Liver (tissue), 9 donors: ENCODE measurements around the gene COL4A1. TPM values are rescaled to one million over a fixed set of nuclear protein-coding genes. Genes with fewer than 3 reads are reported as not detected.

Experiments
- DNase-seq: peaks from one replicate; pipeline ENCODE4 v3.0.0-alpha.2; 2017; ENCODE audit warnings: low spot score
- H3K27ac ChIP-seq, 2 donors: one replicate each; pipeline ENCODE4 v1.7.0; 2013; ENCODE audit warnings: inconsistent platforms in 2 of 2, low read length in 2 of 2, control low read depth in 1 of 2, low read depth in 1 of 2, mild to moderate bottlenecking in 1 of 2
- H3K27me3 ChIP-seq, 4 donors: one replicate each; pipeline versions ENCODE4 v1.6.1 to v1.7.0; 2013; ENCODE audit warnings: low read length in 3 of 4, inconsistent platforms in 1 of 4, mild to moderate bottlenecking in 1 of 4, moderate library complexity in 1 of 4; ENCODE audit not compliant: control insufficient read depth in 4 of 4, insufficient read depth in 4 of 4
- H3K36me3 ChIP-seq, 4 donors: one replicate each; pipeline versions ENCODE4 v1.6.1 to v1.7.0; 2013; ENCODE audit warnings: low read length in 3 of 4, mild to moderate bottlenecking in 3 of 4, low read depth in 1 of 4, moderate library complexity in 1 of 4; ENCODE audit not compliant: control insufficient read depth in 4 of 4, insufficient read depth in 3 of 4
- H3K4me1 ChIP-seq, 4 donors: one replicate each; pipeline versions ENCODE4 v1.6.1 to v1.7.0; 2013; ENCODE audit warnings: low read length in 3 of 4, mild to moderate bottlenecking in 3 of 4, moderate library complexity in 1 of 4; ENCODE audit not compliant: control insufficient read depth in 4 of 4, insufficient read depth in 4 of 4
- H3K4me3 ChIP-seq, 3 donors: one replicate each; pipeline versions ENCODE4 v1.6.1 to v1.7.0; 2013; ENCODE audit warnings: low read length in 3 of 3, control low read depth in 1 of 3, low read depth in 1 of 3, mild to moderate bottlenecking in 1 of 3
- H3K9ac ChIP-seq, 2 donors: one replicate each; pipeline ENCODE4 v1.7.0; 2013; ENCODE audit warnings: low read length in 2 of 2, mild to moderate bottlenecking in 2 of 2, moderate library complexity in 2 of 2, control low read depth in 1 of 2, low read depth in 1 of 2
- H3K9me3 ChIP-seq, 4 donors: one replicate each; pipeline versions ENCODE4 v1.6.1 to v1.7.0; 2013; ENCODE audit warnings: low read length in 3 of 4; ENCODE audit not compliant: control insufficient read depth in 4 of 4
- EGR1 ChIP-seq, 2 donors: IDR thresholded peaks; 2 replicates each; pipeline ENCODE4 v1.6.1; 2016 to 2018; ENCODE audit warnings: antibody characterized with exemption in 2 of 2, low read depth in 2 of 2
- FOXA1 ChIP-seq: IDR thresholded peaks from 2 replicates; pipeline ENCODE4 v1.6.1; 2016; ENCODE audit warnings: antibody characterized with exemption
- FOXA2 ChIP-seq: IDR thresholded peaks from 2 replicates; pipeline ENCODE4 v1.6.1; 2016; ENCODE audit warnings: antibody characterized with exemption
- GABPA ChIP-seq, 2 donors: IDR thresholded peaks in 1 of 2; conservative IDR thresholded peaks in 1 of 2; 2 replicates each; pipeline ENCODE4 v1.6.1; 2016; ENCODE audit warnings: antibody characterized with exemption in 2 of 2, mild to moderate bottlenecking in 1 of 2, moderate library complexity in 1 of 2
- HNF4A ChIP-seq, 2 donors: conservative IDR thresholded peaks; 2 replicates each; pipeline ENCODE4 v1.6.1; 2016; ENCODE audit warnings: antibody characterized with exemption in 2 of 2, mild to moderate bottlenecking in 2 of 2
- HNF4G ChIP-seq: IDR thresholded peaks from 2 replicates; pipeline ENCODE4 v1.6.1; 2016; ENCODE audit warnings: antibody characterized with exemption
- JUND ChIP-seq, 2 donors: IDR thresholded peaks; 2 replicates each; pipeline ENCODE4 v1.6.1; 2016; ENCODE audit warnings: antibody characterized with exemption in 2 of 2
- NR2F2 ChIP-seq: IDR thresholded peaks from 2 replicates; pipeline ENCODE4 v1.6.1; 2016; ENCODE audit warnings: antibody characterized with exemption
- RAD21 ChIP-seq, 2 donors: IDR thresholded peaks; 2 replicates each; pipeline ENCODE4 v1.6.1; 2016; ENCODE audit warnings: antibody characterized with exemption in 2 of 2, mild to moderate bottlenecking in 2 of 2
- RXRA ChIP-seq, 2 donors: IDR thresholded peaks; 2 replicates each; pipeline ENCODE4 v1.6.1; 2017 to 2018; ENCODE audit warnings: antibody characterized with exemption in 2 of 2, mild to moderate bottlenecking in 1 of 2
- SP1 ChIP-seq: IDR thresholded peaks from 2 replicates; pipeline ENCODE4 v1.6.1; 2018; ENCODE audit warnings: antibody characterized with exemption, mild to moderate bottlenecking
- TAF1 ChIP-seq: conservative IDR thresholded peaks from 2 replicates; pipeline ENCODE4 v1.6.1; 2016; ENCODE audit warnings: antibody characterized with exemption, mild to moderate bottlenecking
- WGBS: extraction: QIAGEN DNeasy Blood & Tissue Kit; methylation state at CpG from one replicate; pipeline ENCODE4 v1.1.7; 2013; 5-methylcytosine and 5-hydroxymethylcytosine counted together
- polyA plus RNA-seq, 2 donors: library from polyadenylated mRNA; stranded (reverse) in 1 of 2; unstranded in 1 of 2; fragments of 200-250 nt in 1 of 2; fragments of >200 nt in 1 of 2; fragmentation: Nextera tagmentation in 1 of 2; extraction: Ambion mirVana in 1 of 2; gene quantifications; one replicate each; pipeline versions ENCODE4 v1.2.1 to v1.2.3, GENCODE V29; 2013 to 2015
- total RNA-seq, 2 donors: library from RNA; depleted of rRNA; stranded (reverse); fragments of >200 nt; gene quantifications; one replicate each; pipeline ENCODE4 v1.2.3, GENCODE V29; 2014
- TF ChIP-seq, protein P1 (sequence below): IDR thresholded peaks from 2 replicates; pipeline ENCODE4 v1.6.1; 2016; ENCODE audit warnings: antibody characterized with exemption
- TF ChIP-seq, protein P2 (sequence below): IDR thresholded peaks from 2 replicates; pipeline ENCODE4 v1.6.1; 2016; ENCODE audit warnings: antibody characterized with exemption
- TF ChIP-seq, protein P3 (sequence below): fragments of 150-350 bp; IDR thresholded peaks from 2 replicates; pipeline ENCODE4 v1.5.1; 2017; ENCODE audit warnings: improper control_type of control experiment, low read depth, low read length; ENCODE audit not compliant: missing input control
- TF ChIP-seq, protein P4 (sequence below): IDR thresholded peaks from 2 replicates; pipeline ENCODE4 v1.6.1; 2016; ENCODE audit warnings: antibody characterized with exemption
- TF ChIP-seq, protein P5 (sequence below): IDR thresholded peaks from 2 replicates; pipeline ENCODE4 v1.6.1; 2016; ENCODE audit warnings: antibody characterized with exemption, mild to moderate bottlenecking
- donor health status: healthy.
- donor health status: healthy.
- donor health status: healthy.
- donor health status: healthy.
- donor health status: healthy.

Gene COL4A1
- total and polyA plus RNA-seq, 4 donors: 5.0 to 68.5 (median 37.9) TPM

DNA sequence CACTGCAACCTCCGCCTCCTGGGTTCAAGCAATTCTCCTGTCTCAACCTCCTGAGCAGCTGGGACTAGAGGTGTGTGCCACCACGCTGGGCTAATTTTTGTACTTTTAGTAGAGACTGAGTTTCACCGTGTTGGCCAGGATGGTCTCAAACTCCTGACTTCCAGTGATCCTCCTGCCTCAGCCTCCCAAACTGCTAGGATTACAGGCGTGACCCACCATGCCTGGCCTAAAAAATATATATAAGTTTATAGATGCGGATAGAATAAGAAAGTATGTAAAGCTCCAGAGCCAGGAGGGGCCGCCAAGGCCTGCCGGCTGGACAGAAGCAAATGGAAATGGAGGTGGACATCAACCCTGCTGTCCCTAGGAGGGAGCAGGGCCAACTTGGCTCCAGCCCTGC is 66.0 kb downstream of the COL4A1 start (continued):
- TF ChIP-seq JUND (IDR thresholded peaks at IDR 0.05): no peak
- TF ChIP-seq HNF4G: no peak

DNA sequence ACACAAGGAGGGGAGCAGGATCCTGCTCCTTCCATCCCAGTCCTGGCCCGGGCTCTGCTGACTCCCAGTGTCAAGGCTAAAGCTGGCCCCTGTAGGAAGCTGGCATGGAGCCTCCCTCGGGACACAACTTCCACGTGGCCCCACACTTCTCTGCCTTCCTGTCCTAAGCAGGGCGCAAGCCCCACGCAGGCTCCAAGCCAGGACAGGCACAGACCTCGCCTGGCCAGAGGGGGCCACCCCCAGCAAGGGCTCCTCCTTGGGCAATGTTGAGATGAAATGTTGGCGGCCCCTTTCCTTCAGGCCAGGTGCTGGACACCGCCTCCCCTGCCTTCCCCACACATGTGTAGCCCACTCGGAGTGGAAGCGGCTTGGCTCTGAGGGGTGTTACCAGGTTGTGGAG is 66.6 kb downstream of the COL4A1 start:
- H3K4me1 ChIP-seq: no peaks in the 10 kb centered on the region
- no peaks in the 10 kb centered on the region for H3K36me3 ChIP-seq
- no peaks in the 10 kb centered on the region for H3K27me3 ChIP-seq
- no peak overlapping the region for H3K27ac ChIP-seq
- 82% methylated on average over 10 of the region's 10 CpGs for WGBS
- H3K9ac ChIP-seq: no peak overlapping the region
- H3K4me3 ChIP-seq: no peak overlapping the region
- no peak for DNase-seq
- TF ChIP-seq HNF4A (conservative IDR thresholded peaks at IDR 0.05) (no peak), RAD21 (IDR thresholded peaks at IDR 0.05) (no peak), TAF1 (no peak)
- TF ChIP-seq, protein P1, sequence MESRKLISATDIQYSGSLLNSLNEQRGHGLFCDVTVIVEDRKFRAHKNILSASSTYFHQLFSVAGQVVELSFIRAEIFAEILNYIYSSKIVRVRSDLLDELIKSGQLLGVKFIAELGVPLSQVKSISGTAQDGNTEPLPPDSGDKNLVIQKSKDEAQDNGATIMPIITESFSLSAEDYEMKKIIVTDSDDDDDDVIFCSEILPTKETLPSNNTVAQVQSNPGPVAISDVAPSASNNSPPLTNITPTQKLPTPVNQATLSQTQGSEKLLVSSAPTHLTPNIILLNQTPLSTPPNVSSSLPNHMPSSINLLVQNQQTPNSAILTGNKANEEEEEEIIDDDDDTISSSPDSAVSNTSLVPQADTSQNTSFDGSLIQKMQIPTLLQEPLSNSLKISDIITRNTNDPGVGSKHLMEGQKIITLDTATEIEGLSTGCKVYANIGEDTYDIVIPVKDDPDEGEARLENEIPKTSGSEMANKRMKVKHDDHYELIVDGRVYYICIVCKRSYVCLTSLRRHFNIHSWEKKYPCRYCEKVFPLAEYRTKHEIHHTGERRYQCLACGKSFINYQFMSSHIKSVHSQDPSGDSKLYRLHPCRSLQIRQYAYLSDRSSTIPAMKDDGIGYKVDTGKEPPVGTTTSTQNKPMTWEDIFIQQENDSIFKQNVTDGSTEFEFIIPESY: no peak
- no peaks in the 10 kb centered on the region for H3K9me3 ChIP-seq

DNA sequence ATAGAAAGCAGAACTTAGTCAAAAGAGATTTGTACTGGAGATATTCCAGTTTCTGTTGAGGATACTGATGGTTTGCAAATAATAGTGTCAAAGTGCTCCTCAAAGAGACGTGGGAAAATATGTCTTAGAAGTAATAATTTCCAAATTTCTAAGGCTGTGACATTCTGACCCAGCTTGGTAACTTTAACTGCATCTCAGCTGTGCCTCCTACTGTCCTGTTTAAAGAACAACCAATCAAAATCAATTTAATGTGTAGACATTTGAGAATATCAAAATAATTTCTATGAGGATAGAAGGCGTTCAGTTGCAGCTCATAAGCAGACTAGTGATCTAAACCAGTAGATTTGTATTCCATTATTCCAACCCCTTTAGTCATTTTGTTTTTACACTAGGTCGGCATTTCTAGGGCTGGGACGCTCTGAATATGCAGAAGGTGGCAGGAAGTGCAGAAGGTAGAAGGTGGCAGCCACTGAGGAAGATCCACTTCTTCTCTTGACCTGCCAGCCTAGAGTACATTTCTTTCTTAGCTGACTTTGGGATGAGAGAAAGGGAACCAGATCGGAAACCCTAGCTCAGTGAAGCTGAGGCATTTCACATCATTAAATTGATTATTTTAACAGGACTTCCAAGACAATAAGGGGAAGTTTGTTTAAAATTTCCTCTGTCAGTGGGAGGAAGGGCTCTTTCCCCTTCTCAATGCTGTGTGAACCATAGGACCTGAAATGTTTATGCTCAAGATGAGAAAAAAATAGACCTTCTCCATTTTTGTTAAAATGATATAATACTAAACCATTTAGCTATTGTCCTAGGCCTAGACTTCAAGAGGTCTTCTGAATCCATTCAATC is 67.5 kb downstream of the COL4A1 start:
- H3K9me3 ChIP-seq: no peaks in the 10 kb centered on the region
- no peaks in the 10 kb centered on the region for H3K4me1 ChIP-seq
- no peak overlapping the region for H3K4me3 ChIP-seq
- H3K27me3 ChIP-seq: no peaks in the 10 kb centered on the region
- peak overlapping the region in 1 of 2 donors; percentile 6 for H3K27ac ChIP-seq
- DNase-seq: no peak
- TF ChIP-seq SP1: no peak
- no peak for TF ChIP-seq FOXA1
- TF ChIP-seq NR2F2: no peak
- TF ChIP-seq, protein P2, sequence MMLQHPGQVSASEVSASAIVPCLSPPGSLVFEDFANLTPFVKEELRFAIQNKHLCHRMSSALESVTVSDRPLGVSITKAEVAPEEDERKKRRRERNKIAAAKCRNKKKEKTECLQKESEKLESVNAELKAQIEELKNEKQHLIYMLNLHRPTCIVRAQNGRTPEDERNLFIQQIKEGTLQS: no peak
- TF ChIP-seq RAD21 (IDR thresholded peaks at IDR 0.05): no peak
- WGBS: 60% methylated on average over 5 of the region's 5 CpGs
- no peaks in the 10 kb centered on the region for H3K36me3 ChIP-seq
- H3K9ac ChIP-seq: no peak overlapping the region

DNA sequence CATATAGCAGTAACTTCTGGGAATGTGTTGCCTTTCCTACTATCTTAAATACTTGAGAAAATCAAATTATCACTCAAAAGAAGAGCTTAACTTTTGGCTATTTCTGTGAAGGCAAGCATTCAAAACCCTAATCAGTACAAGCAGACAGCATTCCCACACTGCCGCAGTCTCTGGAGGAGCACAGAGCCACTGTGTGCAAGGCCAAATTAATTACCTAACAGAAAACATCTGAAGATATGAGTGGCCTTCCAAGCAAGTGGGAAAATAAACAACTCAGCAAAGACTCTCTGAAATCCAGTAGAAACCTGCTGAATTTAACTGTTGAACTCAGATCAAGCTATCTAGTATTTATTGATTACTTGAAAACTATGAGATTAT is 68.2 kb downstream of the COL4A1 start:
- Histone ChIP-seq H3K9ac (no peak overlapping the region), H3K27ac (peak overlapping the region in 1 of 2 donors; percentile 6), H3K4me1 (no peaks in the 10 kb centered on the region), H3K9me3 (no peaks in the 10 kb centered on the region), H3K4me3 (no peak overlapping the region), H3K36me3 (no peaks in the 10 kb centered on the region), H3K27me3 (no peaks in the 10 kb centered on the region)
- 41% methylated on average over 1 of the region's 1 CpG for WGBS
- DNase-seq: no peak
- TF ChIP-seq, protein P3, sequence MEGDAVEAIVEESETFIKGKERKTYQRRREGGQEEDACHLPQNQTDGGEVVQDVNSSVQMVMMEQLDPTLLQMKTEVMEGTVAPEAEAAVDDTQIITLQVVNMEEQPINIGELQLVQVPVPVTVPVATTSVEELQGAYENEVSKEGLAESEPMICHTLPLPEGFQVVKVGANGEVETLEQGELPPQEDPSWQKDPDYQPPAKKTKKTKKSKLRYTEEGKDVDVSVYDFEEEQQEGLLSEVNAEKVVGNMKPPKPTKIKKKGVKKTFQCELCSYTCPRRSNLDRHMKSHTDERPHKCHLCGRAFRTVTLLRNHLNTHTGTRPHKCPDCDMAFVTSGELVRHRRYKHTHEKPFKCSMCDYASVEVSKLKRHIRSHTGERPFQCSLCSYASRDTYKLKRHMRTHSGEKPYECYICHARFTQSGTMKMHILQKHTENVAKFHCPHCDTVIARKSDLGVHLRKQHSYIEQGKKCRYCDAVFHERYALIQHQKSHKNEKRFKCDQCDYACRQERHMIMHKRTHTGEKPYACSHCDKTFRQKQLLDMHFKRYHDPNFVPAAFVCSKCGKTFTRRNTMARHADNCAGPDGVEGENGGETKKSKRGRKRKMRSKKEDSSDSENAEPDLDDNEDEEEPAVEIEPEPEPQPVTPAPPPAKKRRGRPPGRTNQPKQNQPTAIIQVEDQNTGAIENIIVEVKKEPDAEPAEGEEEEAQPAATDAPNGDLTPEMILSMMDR: no peak
- TF ChIP-seq TAF1 (no peak), RAD21 (IDR thresholded peaks at IDR 0.05) (no peak), RXRA (IDR thresholded peaks at IDR 0.05) (no peak), GABPA (IDR thresholded peaks at IDR 0.05 in 1 of 2, conservative IDR thresholded peaks at IDR 0.05 in 1 of 2) (no peak), EGR1 (IDR thresholded peaks at IDR 0.05; ENCODE audit: low read depth in 2 of 2) (no peak), HNF4G (no peak), FOXA2 (no peak), FOXA1 (no peak)
- TF ChIP-seq, protein P4, sequence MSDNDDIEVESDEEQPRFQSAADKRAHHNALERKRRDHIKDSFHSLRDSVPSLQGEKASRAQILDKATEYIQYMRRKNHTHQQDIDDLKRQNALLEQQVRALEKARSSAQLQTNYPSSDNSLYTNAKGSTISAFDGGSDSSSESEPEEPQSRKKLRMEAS: no peak
- TF ChIP-seq, protein P5, sequence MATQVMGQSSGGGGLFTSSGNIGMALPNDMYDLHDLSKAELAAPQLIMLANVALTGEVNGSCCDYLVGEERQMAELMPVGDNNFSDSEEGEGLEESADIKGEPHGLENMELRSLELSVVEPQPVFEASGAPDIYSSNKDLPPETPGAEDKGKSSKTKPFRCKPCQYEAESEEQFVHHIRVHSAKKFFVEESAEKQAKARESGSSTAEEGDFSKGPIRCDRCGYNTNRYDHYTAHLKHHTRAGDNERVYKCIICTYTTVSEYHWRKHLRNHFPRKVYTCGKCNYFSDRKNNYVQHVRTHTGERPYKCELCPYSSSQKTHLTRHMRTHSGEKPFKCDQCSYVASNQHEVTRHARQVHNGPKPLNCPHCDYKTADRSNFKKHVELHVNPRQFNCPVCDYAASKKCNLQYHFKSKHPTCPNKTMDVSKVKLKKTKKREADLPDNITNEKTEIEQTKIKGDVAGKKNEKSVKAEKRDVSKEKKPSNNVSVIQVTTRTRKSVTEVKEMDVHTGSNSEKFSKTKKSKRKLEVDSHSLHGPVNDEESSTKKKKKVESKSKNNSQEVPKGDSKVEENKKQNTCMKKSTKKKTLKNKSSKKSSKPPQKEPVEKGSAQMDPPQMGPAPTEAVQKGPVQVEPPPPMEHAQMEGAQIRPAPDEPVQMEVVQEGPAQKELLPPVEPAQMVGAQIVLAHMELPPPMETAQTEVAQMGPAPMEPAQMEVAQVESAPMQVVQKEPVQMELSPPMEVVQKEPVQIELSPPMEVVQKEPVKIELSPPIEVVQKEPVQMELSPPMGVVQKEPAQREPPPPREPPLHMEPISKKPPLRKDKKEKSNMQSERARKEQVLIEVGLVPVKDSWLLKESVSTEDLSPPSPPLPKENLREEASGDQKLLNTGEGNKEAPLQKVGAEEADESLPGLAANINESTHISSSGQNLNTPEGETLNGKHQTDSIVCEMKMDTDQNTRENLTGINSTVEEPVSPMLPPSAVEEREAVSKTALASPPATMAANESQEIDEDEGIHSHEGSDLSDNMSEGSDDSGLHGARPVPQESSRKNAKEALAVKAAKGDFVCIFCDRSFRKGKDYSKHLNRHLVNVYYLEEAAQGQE: no peak
